Right ventricle myocardium inferior (tissue), 1 donor: ENCODE data around the gene ACER3. TPM values are rescaled to one million over a fixed set of nuclear protein-coding genes. Genes with fewer than 3 reads are reported as not detected.
A peak's percentile ranks its signal among the peaks of the same experiment; 100 is the strongest.
"Not testable (repeated sequence)": the region's sequence is repeated elsewhere in the genome, so short reads cannot be mapped to it uniquely, and the experiment has no call there.

Source experiments
- ATAC-seq: fragments of 200-7000 bp; cut with Tn5 transposase; one replicate; pipeline ENCODE4 v1.9.1; 2020; ENCODE audit warnings: mild to moderate bottlenecking, moderate library complexity
- DNase-seq: peaks from one replicate; pipeline ENCODE4 v3.0.0; 2021; ENCODE audit errors: missing footprints
- intact Hi-C: fragments of 100-400 bp; cut with DNase I; formaldehyde crosslinking; loops from one replicate; pipeline ENCODE4 v1.11.0; 2022
- total RNA-seq: library from RNA; stranded (reverse); fragmentation: NEBNext Ultra II Directional; extraction: Animal tissue kit (Norgen Biotek cat#: 25700); gene quantifications from one replicate; pipeline ENCODE4 v1.2.1, GENCODE V29; 2021
- donor health status: DM: no; HTN: yes; CAD: no; lungs with severe emphysema.

ACER3 gene
- total RNA-seq, 1 donor from 2014 or later, result 9.9 TPM

- DNase-seq (no peak), ATAC-seq (no peak)
- intact Hi-C loops, result no loop called here
These were observed 2.8 kb upstream of the ACER3 start for GRCh38 chr11:76857781-76858410.

- DNase-seq, result peak; percentile 47
- intact Hi-C loops, result loop anchor here (2.0 to 5.0 kb wide), 2 partner anchors 58 to 417 kb away; no protein-coding TSS in a partner anchor
- no peak for ATAC-seq
These were observed 950 bp upstream of the ACER3 start for GRCh38 chr11:76859708-76860227.

- intact Hi-C loops, result loop anchor here (2.0 to 5.0 kb wide), 2 partner anchors 56 to 419 kb away; no protein-coding TSS in a partner anchor
- DNase-seq (no peak), ATAC-seq (no peak)
These were observed 804 bp downstream of the ACER3 start for GRCh38 chr11:76861490-76861953.

- intact Hi-C loops, result loop anchor here (5.0 kb wide), 1 partner anchor 55 kb away; no protein-coding TSS in a partner anchor
- not testable (repeated sequence) for ATAC-seq, DNase-seq
These were observed 2.1 kb downstream of the ACER3 start for GRCh38 chr11:76862794-76863193.

- no peak for ATAC-seq
- intact Hi-C loops, result loop anchor here (5.0 kb wide), 1 partner anchor 54 kb away; no protein-coding TSS in a partner anchor
- no peak for DNase-seq
These were observed 2.6 kb downstream of the ACER3 start for GRCh38 chr11:76863196-76863777.

- intact Hi-C loops, result no loop called here
- no peak for DNase-seq
- ATAC-seq, result no peak
These were observed 12.5 kb downstream of the ACER3 start for GRCh38 chr11:76872959-76873827.

- ATAC-seq (no peak), DNase-seq (no peak)
- intact Hi-C loops, result no loop called here
These were observed 17.3 kb downstream of the ACER3 start for GRCh38 chr11:76878014-76878413.

- ATAC-seq (no peak), DNase-seq (no peak)
- intact Hi-C loops, result no loop called here
These were observed 19.6 kb downstream of the ACER3 start for GRCh38 chr11:76880314-76880713.

GRCh38 chr11:76880956-76881355 lies 20.2 kb downstream of the ACER3 start:
- ATAC-seq, result no peak
- intact Hi-C loops, result no loop called here
- no peak for DNase-seq

GRCh38 chr11:76885390-76886097 lies 24.8 kb downstream of the ACER3 start:
- no peak for DNase-seq
- intact Hi-C loops, result no loop called here
- peak; percentile 39 for ATAC-seq

GRCh38 chr11:76888989-76889388 lies 28.3 kb downstream of the ACER3 start:
- no peak for ATAC-seq
- intact Hi-C loops, result no loop called here
- no peak for DNase-seq

GRCh38 chr11:76889411-76889975 lies 28.8 kb downstream of the ACER3 start:
- intact Hi-C loops, result no loop called here
- no peak for ATAC-seq
- no peak for DNase-seq

GRCh38 chr11:76890329-76890728 lies 29.6 kb downstream of the ACER3 start:
- no peak for ATAC-seq
- intact Hi-C loops, result no loop called here
- no peak for DNase-seq

GRCh38 chr11:76891285-76891684 lies 30.6 kb downstream of the ACER3 start:
- intact Hi-C loops, result no loop called here
- DNase-seq, result no peak
- ATAC-seq, result no peak

GRCh38 chr11:76891793-76892192 lies 31.1 kb downstream of the ACER3 start:
- intact Hi-C loops, result no loop called here
- DNase-seq, result no peak
- no peak for ATAC-seq

- ATAC-seq (no peak), DNase-seq (no peak)
- intact Hi-C loops, result no loop called here
These were observed 31.6 kb downstream of the ACER3 start for GRCh38 chr11:76892306-76892705.

- intact Hi-C loops, result no loop called here
- DNase-seq (no peak), ATAC-seq (no peak)
These were observed 36.5 kb downstream of the ACER3 start for GRCh38 chr11:76897233-76897632.

GRCh38 chr11:76901144-76901543 lies 40.4 kb downstream of the ACER3 start:
- ATAC-seq (no peak), DNase-seq (no peak)
- intact Hi-C loops, result no loop called here
